Endothelial cell (in vitro differentiated cells): Measurements from ENCODE around the gene FGR. TPM values are rescaled to one million over a fixed set of nuclear protein-coding genes. Genes with fewer than 3 reads are reported as not detected.
"Not testable (repeated sequence)": the region's sequence is repeated elsewhere in the genome, so short reads cannot be mapped to it uniquely, and the experiment has no call there.

Experiments used
- DNase-seq: peaks from one replicate; pipeline ENCODE4 v3.0.0; 2021; ENCODE audit warnings: low spot score
- H3K27ac Mint-ChIP-seq: one replicate; pipeline ENCODE4 v1.8.0; 2021; ENCODE audit warnings: mixed read lengths, inconsistent platforms; ENCODE audit not compliant: unreplicated experiment
- H3K27me3 Mint-ChIP-seq: one replicate; pipeline ENCODE4 v1.8.0; 2021; ENCODE audit warnings: mild to moderate bottlenecking, moderate library complexity, mixed read lengths, inconsistent platforms; ENCODE audit not compliant: unreplicated experiment
- H3K36me3 Mint-ChIP-seq: one replicate; pipeline ENCODE4 v1.8.0; 2021; ENCODE audit warnings: mild to moderate bottlenecking, low read depth, mixed read lengths, inconsistent platforms; ENCODE audit not compliant: unreplicated experiment
- H3K4me1 Mint-ChIP-seq: one replicate; pipeline ENCODE4 v1.8.0; 2021; ENCODE audit warnings: mild to moderate bottlenecking, mixed read lengths, inconsistent platforms; ENCODE audit not compliant: unreplicated experiment
- H3K4me3 Mint-ChIP-seq: one replicate; pipeline ENCODE4 v1.8.0; 2021; ENCODE audit warnings: mild to moderate bottlenecking, mixed read lengths, inconsistent platforms; ENCODE audit not compliant: unreplicated experiment
- H3K9me3 Mint-ChIP-seq: one replicate; pipeline ENCODE4 v1.8.0; 2021; ENCODE audit warnings: mixed read lengths, inconsistent platforms; ENCODE audit not compliant: unreplicated experiment
- total RNA-seq: library from RNA; stranded (reverse); fragmentation: NEBNext Ultra II Directional; extraction: Animal tissue kit (Norgen Biotek cat#: 25700); gene quantifications from one replicate; pipeline ENCODE4 v1.2.1, GENCODE V29; 2021; ENCODE audit not compliant: unreplicated experiment
- TF ChIP-seq, protein P1 (sequence below): fragments of 200-600 bp; sonication (generic); IDR thresholded peaks from one replicate; pipeline ENCODE4 v1.5.0; 2021; ENCODE audit warnings: antibody characterized with exemption; ENCODE audit not compliant: unreplicated experiment

The FGR gene
- total RNA-seq, 1 donor from 2014 or later = 0.46 TPM

DNA sequence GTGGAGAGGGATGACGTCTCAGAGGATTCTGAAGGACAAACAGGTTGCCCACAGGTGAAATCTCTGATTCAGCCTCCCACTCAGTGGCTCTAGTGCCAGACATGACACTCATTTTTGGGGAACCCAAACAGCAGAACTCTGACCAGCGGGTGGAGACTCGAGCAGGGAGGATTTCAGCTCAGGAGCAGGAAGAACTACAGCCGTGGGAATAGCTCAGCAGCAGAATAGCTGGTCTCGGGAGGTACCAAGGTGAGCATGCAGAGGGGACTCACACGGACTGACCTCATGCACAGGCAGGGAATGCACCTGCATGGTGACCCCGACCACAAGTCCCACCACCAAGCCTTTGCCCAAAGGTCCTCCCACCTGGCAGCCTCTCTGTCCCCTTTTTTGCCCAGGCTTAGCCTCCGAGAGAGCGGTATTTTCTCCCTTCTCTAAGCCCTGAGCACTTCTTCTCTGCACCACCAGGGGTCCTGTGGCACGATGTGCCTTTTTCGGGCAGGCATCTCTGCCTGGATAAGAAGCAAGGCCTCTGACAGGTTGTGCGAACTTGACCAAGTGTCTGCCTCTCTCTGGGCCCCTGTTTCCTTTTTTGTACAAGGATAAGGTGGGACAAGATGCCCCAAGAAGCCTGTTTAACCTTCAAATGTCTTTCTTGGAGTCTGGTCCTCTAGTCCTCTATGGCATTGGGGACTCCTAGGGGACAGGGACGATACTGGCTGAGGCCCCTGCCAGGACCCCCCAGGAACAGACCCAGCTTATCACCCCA lies 8.8 kb upstream of the FGR start:
- Mint-ChIP-seq H3K27me3 (peaks cover 8% of the 10 kb centered on the region), H3K36me3 (peaks cover 6% of the 10 kb centered on the region), H3K27ac (no peak overlapping the region), H3K4me1 (no peaks in the 10 kb centered on the region), H3K9me3 (no peaks in the 10 kb centered on the region), H3K4me3 (no peak overlapping the region)
- TF ChIP-seq, protein P1, sequence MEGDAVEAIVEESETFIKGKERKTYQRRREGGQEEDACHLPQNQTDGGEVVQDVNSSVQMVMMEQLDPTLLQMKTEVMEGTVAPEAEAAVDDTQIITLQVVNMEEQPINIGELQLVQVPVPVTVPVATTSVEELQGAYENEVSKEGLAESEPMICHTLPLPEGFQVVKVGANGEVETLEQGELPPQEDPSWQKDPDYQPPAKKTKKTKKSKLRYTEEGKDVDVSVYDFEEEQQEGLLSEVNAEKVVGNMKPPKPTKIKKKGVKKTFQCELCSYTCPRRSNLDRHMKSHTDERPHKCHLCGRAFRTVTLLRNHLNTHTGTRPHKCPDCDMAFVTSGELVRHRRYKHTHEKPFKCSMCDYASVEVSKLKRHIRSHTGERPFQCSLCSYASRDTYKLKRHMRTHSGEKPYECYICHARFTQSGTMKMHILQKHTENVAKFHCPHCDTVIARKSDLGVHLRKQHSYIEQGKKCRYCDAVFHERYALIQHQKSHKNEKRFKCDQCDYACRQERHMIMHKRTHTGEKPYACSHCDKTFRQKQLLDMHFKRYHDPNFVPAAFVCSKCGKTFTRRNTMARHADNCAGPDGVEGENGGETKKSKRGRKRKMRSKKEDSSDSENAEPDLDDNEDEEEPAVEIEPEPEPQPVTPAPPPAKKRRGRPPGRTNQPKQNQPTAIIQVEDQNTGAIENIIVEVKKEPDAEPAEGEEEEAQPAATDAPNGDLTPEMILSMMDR = peak; percentile 83
- peak; percentile 59 for DNase-seq

DNA sequence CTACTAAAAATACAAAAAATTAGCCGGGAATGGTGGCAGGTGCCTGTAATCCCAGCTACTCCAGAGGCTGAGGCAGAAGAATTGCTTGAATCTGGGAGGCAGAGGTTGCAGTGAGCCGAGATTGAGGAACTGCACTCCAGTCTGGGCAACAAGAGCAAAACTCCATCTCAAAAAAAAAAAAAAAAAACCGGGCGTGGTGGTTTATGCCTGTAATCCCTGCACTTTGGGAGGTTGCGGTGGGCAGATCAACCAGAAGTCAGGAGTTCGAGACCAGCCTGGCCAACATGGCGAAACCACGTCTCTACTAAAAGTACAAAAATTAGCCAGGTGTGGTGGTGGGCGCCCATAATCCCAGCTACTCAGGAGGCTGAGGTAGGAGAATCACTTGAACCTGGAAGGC lies 5.5 kb upstream of the FGR start:
- not testable (repeated sequence) for H3K27ac Mint-ChIP-seq, DNase-seq, H3K9me3 Mint-ChIP-seq, H3K4me1 Mint-ChIP-seq, H3K36me3 Mint-ChIP-seq, H3K4me3 Mint-ChIP-seq
- peaks cover 11% of the 10 kb centered on the region for H3K27me3 Mint-ChIP-seq

DNA sequence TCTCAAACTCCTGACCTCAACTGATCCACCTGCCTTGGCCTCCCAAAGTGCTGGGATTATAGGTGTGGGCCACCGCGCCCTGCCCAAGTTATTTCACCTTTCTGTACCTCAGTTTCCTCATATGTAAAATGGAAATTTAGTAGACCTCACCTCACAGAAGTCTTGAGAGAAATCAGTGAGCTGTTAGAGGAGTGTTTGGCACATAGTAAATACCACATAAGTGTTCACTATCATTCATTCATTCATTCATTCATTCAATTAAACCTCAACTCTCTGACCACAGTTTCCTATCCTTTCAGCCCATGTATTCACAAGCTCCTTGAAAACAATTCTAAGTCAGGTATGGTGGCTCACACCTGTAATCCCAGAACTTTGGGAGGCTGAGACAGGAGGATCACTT lies 3.8 kb upstream of the FGR start:
- no peak overlapping the region for H3K27ac Mint-ChIP-seq
- H3K4me1 Mint-ChIP-seq = peaks cover 13% of the 10 kb centered on the region
- no peak for DNase-seq
- H3K9me3 Mint-ChIP-seq = no peaks in the 10 kb centered on the region
- no peak overlapping the region for H3K4me3 Mint-ChIP-seq
- H3K27me3 Mint-ChIP-seq = peaks cover 10% of the 10 kb centered on the region
- H3K36me3 Mint-ChIP-seq = no peaks in the 10 kb centered on the region
- TF ChIP-seq, protein P1 = no peak

DNA sequence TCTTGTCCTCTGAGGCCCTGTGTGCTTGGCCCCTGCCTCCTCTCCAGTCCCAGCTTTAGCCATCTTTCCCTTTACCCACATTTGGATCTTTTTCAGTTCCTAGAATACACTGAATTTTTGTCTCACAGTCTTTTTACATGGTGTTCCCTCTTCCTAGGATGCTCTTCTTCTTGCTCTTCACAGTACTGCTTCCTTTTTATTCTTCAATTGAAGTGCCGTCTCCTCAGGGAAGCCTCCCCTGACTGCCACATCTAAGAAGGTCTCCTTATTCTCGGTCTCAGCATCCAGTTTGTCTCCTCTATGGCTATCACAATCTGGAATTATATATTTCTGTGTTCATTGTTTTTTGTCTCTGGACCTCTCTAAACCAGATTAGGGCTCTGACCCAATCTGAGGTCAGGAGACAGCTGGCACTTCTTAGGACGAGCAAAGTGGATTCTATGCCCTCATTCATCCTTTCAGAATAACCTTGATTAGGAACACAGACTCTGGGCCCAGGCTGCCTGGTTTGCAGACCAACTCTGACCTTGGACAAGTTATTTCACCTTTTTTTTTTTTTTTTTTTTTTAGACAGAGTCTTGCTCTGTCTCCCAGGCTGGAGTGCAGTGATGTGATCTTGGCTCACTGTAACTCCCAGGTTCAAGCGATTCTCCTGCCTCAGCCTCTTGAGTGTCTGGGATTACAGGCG lies 3.2 kb upstream of the FGR start:
- Mint-ChIP-seq H3K4me3 (no peak overlapping the region), H3K27ac (no peak overlapping the region), H3K27me3 (peaks cover 7% of the 10 kb centered on the region), H3K36me3 (no peaks in the 10 kb centered on the region), H3K9me3 (no peaks in the 10 kb centered on the region), H3K4me1 (peaks cover 18% of the 10 kb centered on the region)
- DNase-seq = no peak
- TF ChIP-seq, protein P1 = no peak

DNA sequence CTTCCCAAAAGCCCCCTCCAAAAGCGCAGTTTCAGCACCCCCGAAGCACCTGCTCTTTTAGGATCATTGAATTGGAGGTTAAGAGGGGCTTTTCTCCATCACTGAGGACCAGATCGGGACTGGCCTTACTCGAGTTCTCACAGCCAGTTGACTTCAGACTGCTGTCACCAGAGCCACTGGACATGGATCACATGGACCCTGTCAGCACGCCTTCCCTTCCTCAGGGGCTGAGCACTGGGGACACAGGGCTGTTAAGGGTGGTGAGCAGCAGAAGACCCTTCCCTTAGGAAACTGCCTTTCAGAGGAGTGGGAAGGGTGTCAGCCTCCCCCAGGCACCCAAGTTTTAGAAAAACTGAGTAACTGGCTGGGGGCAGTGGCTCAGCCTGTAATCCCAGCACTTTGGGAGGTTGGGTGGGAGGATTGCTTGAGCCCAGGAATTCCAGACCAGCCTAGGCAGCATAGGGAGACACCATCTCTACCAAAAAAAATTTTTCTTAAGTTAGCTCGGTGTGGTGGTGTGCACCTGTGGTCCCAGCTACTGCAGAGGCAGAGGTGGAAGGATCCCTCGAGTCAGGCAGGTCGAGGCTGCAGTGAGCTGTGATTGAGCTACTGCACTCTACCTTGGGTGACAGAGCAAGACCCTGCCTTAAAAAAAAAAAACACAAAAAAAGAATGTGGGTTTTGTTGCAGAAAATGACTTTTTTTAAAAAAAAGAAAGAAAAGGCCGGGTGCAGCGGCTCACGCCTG lies 584 bp upstream of the FGR start:
- peak overlapping the region; percentile 45 for H3K27ac Mint-ChIP-seq
- no peak for DNase-seq
- no peaks in the 10 kb centered on the region for H3K9me3 Mint-ChIP-seq
- no peaks in the 10 kb centered on the region for H3K36me3 Mint-ChIP-seq
- TF ChIP-seq, protein P1 = no peak
- peaks cover 40% of the 10 kb centered on the region for H3K4me1 Mint-ChIP-seq
- no peak overlapping the region for H3K4me3 Mint-ChIP-seq
- peaks cover 7% of the 10 kb centered on the region for H3K27me3 Mint-ChIP-seq
